CMK (cell line): ENCODE measurements around the gene DLG3.

ENCODE experiments used
- DNase-seq: peaks from one replicate; pipeline ENCODE4 v3.0.0-alpha.2; 2010; ENCODE audit warnings: low read depth

DLG3 gene

DNA sequence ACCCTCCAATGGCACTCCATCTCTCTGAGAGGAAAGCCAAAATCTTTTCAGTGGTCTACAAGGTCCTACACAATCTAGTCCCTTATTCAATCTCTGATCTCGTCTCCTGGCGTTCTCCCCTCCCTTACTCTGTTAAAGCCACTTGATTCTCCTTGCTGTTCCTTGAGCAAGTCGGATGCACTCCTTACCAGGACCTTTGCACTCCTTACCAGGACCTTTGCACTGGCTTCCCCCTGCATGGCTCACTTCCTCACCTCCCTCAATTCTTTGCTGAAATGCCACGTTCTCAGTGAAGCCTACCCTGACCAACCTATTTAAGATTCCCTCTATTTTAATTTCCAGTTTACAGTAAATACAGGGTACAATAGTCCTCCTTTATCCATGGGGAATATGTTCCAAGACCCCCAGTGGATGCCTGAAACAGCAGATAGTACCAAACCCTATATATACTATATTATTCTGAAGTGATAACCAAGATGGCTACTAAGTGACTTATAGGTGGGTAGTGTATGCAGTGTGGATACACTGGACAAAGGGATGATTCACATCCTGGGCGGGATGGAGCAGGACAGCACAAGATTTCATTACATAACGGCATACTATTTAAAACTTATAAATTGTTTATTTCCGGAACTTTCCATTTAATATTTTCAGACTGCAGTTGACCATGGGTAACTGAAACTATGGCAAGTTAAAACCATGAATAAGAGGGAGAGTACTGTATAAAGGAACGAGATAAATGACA, 6.5 kb upstream of the DLG3 start:
- no peak for DNase-seq

DNA sequence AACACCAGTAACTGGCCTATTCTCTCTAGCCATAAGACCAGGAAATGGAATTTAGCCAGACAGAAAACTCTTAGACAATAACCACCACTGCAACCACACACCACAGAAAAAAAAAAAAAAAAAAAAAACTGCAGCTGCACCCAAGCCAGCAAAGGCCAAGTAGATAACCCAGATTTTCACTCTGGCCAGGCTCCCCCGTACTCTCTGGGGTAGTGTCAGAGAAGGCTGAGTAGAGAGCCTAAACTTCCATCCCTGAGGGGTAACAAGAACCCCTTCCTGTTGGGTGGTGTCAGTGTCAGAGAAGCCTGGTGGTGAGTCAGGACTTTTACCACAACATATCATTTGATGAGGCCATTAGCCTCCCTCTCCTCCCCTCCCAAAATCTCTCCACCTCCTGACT, 5.6 kb upstream of the DLG3 start:
- DNase-seq: no peak

DNA sequence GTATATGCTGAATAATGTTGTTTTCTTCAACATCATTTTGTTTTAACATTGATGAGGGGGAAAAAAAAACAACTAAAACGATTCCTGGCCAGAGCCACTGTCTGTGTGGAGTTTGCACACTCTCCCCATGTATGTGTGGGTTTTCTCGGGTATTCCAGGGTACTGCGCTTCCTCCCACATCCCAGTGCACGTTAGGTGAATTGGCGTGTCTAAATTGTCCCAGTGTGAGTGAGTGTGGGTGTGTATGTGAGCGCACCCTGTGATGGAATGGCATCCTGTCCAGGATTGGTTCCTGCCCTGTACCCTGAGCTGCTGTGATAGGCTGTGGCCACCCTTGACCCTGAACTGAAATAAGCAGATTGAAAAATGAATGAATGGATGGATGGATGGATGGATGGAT, 2.4 kb upstream of the DLG3 start:
- DNase-seq: no peak

DNA sequence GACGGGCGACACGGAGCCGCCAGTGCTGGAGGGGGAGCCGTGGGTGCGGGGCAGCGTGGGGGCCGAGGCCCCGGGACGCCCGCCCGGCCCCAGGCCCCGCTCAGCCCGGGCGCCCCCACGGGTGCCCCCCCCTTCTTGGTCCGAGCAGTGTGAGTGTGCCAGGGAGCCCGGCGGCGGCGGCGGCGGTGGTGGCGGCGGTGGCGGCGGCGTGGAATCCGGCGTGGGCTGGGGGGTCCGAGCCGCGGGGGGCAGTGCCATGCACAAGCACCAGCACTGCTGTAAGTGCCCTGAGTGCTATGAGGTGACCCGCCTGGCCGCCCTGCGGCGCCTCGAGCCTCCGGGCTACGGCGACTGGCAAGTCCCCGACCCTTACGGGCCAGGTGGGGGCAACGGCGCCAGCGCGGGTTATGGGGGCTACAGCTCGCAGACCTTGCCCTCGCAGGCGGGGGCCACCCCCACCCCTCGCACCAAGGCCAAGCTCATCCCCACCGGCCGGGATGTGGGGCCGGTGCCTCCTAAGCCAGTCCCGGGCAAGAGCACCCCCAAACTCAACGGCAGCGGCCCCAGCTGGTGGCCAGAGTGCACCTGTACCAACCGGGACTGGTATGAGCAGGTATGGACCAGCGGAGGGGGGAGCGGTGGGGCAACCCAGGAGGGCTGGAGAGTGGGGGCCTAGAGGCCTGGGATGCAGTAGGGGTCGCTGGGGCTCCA, 466 bp downstream of the DLG3 start:
- DNase-seq: no peak

DNA sequence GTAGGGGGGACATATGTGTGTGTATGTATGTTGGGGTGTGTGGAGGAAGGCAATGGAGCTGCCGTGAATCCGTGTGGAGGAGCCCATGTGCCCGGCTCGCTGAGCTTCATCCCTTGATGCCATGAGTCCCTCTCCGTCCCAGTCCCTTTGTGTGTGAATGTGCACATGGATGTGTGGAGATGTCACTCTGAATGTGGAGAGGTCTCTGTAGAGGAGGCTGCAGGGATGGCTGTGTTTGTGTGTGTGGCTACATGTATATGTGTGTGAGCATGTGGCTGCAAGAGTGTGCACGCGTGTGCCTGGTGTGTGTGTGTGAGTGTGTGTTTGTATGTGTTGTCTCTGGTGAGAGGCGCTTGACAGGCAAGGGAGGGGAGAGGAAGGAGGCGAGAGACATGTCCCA, 1.3 kb downstream of the DLG3 start:
- no peak for DNase-seq

DNA sequence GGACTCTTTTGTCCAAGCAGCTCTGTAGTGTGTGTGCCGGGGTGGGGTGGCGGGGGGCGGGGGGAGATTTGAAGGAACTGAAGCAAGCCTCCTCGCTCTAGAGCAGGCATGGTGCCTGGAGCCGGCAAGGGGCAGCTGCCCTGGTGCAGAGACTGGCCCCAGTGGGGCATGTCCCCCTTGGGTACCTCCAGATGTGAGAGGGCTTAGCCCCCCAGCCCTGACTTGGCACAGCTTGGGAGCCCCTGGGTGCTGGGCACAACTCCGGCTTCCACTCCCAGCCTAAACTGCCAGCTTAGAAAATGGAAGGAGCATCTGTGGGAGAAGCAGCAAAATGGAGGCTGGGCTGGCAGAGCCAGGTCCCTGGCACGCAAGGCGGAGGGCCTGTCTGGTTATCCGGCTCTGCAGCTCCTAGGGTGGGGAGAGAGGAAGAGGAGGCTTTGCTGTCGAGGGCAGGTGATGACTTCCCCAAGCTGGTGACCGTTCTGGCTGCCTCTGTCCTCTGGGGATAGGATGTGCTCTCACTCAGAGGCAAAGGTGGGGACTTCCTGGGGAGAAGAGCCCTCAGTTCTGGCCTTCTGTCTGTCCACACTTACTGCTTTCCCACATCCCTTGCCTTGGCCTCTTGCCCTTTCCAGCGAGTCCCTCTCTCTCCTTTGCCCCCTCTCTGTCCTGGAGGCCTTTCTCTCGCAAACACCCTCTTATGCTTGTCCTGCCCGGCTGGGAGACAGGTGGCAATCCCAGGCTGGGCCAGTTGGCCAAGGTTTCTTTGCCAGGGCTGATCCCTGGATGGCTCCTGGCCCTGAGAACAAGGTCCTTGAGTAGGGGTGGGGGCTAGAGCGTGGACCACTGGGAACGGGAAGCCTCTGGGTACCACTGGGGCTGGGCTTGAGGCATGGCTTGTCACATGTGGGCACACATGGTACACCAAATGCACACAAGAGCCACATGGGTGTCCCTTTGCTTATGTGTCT, 2.0 kb downstream of the DLG3 start:
- DNase-seq: no peak

DNA sequence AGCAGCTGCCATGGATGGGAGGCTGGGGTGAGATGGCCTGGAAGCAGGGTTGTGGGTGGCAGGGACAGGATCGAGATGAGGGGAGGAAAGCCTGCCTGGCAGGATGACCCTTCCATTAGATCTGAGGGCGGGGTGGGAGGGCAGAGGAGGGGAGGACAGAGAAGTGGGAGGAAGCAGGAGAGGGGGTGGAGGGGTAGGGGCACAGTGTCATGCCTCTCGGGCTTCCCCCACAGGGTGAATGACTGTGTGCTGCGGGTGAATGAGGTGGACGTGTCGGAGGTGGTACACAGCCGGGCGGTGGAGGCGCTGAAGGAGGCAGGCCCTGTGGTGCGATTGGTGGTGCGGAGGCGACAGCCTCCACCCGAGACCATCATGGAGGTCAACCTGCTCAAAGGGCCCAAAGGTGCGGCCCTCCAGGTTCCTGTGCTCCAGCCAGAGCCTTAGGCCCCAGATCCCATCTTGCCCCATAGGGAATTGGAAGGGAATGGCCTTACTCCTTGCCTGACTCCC, 4.9 kb downstream of the DLG3 start:
- DNase-seq: no peak

DNA sequence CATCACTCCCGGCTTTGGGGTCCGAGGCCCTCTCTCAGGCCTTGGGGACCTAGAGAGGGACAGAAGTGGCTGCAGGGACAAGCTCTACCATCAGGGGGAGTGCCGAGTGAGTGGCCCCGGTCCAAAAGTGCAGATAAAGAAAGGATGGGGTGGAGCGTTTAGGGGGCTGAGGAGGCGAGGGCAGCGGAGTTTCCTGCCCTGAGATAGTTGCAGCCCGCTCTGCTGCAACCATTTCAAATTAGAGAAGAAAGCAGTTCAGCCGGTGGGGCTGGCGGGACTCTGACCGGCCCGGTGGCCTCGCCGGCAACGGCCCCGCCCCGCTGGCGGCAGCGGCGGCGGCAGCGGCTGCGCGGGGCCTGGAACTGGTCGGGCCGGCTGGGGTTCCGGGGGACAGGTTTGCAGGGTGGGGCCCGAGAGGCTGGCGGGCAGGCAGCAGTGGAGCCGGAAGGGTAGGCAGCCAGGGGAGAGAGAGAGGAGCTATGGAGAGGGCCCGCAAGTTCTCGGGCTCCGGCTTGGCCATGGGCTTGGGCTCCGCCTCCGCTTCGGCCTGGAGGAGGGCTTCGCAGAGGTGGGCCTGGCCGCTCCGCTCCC, 7.6 kb downstream of the DLG3 start:
- DNase-seq: no peak

DNA sequence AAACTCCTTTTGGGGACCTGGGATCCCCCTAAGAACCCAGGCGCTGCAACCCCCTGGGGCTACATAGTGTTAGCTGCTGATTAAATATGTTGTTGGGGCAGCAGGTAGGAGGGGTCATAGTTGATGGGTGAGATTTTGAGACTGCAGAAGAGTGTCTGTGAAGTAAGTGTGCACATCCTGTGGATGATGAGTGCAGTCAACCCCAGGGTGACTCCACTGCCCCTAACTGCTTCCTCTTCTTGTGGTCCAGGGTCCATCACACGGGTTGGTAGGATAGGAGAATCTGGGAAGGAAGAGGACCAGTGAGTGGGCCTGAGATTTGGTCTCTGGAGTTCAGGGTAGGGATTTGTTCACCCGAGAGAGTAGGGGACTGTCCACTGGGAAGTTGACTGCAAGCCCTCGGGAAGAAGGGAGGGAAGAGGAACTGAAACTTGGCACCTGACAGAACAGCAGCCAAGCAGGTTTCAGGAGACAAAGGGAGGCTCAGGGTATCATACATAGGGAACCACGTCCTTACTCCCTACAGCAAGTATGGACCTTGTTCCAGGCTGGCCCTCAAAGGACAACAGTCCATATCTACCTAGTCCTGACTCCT, 8.5 kb downstream of the DLG3 start:
- no peak for DNase-seq

DNA sequence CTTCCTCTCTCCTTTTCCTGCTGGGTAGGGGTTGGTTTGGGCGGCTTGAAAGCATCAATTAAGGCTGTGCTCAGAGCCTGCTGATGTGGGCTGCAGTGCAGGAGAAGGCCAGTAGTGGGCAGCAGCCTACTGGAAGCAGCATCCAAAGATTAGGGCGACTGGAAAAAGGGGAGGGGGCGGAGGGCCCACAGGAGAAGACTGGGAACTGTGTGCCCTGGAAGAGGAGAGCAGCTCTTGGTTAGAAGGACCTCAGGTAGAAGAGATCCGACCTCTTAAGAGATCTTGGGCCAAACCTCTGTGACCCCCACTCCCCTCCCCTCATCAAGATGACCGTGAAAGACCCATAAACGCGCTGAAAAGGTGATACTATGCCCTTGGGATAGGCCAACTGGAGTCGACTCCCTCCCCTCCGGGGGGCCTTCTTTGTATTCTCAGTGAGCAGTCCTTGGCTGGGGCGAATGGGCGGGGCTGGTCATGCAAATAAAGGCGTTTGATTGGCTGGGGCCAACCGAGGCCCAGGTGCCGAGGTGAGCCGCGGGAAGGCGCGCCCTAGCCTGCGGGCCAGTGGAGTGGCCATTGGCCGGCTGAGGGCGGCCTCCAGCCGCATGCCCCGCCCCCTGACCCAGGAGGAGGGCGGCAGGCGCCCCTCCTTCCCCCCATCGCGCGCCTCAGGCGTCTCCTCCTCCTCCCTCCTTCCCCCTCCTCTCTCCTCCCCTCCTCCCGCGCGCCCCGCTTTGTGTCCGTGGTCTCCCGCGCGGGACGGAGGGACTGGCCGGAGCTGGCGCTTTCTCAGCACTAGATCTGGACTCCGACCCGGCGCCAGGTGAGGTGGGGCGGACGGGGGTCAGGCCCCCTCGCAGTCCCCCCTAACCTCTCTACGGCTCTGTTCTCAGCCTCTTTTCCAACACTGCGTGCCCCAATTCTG, 10.1 kb downstream of the DLG3 start:
- DNase-seq: no peak

DNA sequence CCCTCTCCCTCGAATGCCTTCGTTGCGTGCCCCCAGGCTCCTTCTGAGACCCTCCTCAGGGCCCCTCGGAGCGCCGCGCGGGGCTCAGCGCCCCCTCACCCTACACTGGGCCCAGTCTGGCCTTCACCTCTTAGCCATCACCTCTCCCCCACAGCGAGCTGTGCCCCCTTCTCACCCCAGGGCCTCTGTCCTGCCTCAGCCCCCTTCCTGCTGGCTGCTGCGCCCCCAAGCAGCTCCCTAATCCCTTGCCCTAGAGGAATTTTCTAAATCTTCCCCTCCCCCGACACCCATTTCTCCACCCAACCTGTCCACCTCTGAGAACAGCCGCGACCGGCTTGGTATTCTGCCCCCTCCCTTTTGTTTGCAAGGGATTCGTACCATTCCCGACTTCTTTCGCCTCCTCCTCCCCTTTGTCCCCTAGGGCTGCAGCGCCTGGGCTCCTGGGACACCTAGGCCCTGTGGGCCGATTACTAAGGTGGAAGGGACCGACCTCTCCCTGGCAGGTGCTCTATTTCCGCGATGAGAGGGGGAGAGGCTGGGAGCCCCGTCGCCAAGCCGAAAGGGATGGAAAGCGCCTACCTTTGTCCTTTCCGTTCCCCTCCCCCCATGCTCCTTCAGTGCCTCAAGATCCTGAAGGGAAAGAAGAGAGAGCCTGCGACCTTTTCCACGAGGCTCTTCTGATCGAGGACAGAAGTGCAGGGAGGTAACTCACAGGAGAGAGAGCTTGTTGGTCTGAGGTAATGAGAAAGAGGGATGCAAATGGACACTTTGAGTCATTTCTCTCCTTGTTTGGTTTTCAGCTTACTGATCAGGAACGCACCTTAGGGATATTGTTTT, 10.9 kb downstream of the DLG3 start:
- DNase-seq: no peak

DNA sequence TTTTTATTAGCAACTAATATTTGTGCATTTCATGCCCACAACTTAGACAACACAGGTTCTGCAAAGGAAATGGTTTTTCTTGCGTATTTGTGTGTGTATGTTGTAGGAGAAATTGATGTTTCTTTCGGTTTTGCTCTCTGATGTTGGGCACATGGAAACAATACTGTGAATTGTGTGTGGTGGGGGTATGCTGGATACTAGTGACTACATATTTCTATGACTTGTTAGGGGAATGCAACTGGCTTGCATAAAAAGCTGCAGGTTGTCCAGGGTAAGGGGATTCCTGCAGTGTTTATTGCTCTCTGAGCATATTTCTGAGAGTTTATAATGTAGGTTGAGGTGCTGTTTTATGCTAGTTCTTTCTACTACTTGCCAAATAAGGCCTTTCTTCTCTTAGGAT, 11.6 kb downstream of the DLG3 start:
- DNase-seq: no peak

DNA sequence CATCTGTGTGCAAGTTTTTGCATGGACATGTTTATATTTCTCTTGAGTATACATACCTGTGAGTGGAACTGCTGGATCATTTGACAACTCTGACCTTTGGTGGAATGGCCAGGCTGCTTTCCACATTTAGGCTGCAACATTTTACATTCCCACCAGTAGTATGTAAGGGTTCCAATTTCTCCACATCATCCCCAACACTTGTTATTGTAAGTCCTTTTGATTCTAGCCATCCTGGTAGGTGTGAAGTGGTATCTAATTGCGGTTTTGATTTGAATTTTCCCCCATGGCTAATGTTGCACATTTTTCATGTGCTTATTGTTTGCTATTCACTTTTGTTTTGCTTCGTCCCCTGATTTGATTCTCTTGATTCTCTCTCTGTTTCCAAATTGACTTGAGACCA, 16.4 kb downstream of the DLG3 start:
- DNase-seq: no peak

DNA sequence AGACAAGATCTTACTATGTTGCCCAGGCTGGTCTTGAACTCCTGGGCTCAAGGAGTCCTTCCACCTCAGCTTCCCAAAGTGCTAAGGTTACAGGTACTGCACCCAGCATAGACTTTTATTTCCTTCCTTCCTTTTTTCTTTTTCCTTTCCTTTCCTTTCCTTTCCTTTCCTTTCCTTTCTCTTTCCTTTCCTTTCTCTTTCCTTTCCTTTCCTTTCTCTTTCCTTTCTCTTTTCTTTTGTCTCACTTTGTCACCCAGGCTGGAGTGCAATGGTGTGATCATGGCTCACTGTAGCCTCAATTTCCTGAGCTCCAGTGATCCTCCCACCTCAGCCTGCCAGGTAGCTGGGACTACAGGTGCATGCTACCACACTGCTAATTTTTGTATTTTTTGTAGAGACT, 19.4 kb downstream of the DLG3 start:
- DNase-seq: no peak

DNA sequence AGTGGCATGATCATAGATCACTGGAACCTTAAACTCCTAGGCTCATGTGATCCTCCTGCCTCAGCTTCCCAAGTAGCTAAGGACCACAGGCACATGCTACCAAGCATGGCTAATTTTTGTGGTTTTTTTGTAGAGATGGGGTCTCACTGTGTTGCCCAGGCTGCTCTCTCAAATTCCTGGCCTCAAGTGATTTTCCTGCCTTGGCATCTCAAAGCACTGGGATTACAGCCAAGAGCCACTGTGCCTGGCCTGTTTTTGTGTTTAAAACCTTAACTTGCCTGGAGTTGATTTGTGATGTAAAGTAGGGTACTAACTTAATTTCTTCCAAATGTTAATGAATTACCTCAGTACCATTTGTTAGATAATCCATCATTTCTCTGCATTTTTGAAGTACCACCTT, 22.3 kb downstream of the DLG3 start:
- DNase-seq: no peak

DNA sequence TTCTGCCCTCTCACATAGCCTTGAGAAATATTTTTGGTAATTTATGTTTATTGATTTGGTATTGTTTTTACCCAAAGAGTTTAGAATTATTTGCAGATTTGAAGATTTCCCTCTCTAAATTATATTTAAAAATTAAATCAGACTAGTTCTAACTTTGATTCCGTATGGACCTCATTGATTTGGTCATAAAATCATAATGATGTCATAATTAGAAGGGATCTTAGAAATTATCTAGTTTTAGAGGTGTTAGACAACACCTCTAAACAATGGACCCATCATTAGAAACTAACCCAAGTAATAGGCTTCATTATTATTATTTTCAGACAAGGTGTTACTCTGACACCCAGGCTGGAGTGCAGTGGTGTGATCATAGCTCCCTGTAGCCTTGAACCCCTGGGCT, 24.1 kb downstream of the DLG3 start:
- DNase-seq: no peak

DNA sequence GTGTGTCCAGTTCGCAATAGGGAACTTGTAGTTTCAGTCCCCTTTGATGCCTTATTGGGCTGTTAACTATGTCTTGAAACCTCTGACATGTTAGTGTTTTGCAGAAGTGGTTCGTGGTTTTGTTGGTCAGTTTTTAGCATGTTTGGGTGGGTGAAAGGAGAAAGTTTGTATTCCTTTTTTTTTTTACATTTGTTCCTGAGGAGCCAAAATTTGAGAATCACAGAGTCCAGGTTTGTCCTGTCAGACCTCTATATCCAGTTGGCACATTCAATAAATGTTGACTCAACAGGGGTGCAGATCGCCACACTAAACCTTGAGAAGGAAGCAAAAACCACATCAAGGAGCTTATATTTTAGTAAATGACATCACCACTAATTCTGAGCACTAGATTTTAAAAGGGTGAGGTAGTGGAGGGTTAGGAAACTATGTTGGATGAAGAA, 26.2 kb downstream of the DLG3 start:
- DNase-seq: no peak

DNA sequence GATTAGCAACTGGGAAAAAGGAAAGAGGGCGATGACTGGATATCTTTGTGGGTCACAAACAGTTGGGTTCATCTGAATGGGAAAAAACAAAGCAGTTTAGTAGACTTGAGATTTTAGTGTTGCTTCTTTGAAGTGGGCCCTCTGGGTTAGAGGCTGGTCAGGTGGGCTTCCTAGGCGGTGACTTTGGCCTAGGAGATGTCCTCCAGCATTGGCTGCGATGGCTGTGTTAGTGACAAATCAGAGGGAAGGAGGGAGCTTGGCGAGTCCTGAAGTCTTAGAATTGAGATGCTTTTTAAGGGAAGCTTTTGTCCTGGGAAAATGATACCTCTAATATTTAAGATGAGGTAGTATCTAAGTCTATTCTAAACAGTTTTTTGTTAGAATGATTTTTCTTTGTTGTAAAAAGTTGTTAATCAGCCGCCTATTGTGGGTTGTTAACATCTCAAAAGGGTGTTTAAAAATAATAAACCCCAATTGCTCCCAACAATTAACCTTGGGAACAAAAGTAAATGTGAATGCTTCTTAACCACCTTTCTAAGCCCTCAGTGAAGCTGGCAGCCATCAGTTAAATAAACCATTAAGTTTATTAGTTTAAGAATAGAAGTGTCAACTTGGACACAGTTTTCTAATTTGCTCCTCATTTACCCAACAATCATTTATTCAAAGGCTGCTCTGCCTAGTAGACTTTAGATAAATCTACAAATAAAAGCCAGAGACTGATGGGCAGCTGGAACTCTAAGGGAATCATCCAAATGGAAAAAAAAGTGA, 31.7 kb downstream of the DLG3 start:
- no peak for DNase-seq
